NCI-H345 (cell line): ENCODE results near the gene KCNH1.
A peak's percentile ranks its signal among the peaks of the same experiment; 100 is the strongest.

Source experiments
- DNase-seq: peaks from one replicate; lab custom pipeline; 2025; lab: John Stamatoyannopoulos, UW

KCNH1 gene

DNA sequence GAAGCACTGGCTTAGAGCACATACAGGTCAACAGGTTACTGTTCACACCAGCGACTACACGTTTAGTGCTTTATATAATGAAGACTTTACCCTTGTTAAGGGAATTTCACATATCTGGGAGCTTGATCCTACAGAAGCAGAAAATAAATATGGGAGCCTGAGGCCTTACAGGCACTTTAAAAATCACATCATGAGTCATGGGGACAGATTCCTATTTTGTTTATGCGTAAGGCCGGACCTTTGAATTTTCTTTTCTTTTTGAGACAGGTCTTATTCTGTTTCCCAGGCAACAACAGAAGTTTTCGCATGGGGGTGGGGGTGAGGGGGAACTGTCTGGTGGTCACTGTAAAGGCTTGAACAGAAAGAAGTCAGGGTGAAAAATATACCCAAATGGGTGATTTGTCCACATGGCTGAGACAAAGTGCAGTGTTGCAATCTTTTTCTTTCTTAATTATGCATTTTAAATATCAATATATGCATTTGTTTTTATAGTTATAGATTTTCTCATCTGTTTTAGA lies 276.7 kb downstream of the KCNH1 start:
- DNase-seq = no peak

DNA sequence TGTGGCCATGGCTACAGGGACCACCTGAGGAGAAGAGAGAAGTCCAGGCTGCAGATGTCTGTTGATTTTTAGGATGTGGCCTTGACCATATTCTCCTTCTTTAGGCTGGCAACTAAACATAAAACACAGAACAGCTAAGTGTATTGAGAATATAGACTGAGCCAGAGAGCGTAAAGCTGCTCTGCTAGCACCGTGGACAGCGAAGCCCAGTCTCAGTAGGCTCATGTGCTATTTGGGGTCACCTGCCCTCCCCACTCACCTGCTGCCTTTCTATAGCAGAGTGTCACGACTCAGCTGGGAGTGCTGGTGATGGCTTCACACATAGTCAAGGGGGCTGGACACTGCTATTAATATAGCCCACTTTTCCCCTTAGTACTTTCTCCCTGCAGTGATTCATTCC lies 278.5 kb downstream of the KCNH1 start:
- DNase-seq = no peak

DNA sequence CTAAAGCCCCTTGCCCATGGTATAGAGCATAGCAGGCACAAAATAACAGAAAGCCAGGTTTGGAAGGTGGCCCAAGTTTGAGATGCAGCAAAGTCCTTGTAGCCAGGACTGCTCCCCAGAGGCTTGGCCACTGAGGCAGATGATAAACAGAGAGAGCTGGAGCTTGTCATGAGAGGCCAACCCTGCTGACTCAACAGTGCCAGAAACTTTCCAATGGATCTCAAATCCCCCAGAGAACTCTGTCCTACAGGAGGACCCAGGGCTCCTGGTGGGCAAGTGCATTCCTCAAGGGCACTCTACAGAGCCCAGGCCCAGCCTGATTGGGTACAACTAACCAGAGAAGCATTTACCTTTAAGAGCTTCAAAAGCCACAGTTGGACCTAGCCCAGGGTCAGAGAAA lies 280.7 kb downstream of the KCNH1 start:
- no peak for DNase-seq

DNA sequence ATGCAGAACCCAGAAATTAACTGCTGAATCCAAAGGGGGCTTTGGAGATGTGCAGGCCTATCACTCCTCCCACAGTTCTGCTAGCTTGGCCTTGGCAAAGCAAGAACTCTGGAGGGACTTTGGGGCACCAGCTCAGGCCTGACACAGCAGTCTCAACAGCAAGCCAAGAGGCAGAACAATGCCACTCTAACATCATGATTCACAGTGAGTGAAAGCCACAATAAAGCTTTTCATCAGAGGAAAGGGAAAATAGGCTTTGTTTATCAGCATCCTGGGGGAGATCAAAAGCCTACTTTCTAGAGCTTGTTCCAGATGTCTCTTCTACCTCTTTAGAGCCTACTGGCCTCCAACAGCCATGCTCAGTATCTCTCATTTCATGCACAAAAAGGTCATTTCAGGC lies 283.4 kb downstream of the KCNH1 start:
- DNase-seq = peak; percentile 45

DNA sequence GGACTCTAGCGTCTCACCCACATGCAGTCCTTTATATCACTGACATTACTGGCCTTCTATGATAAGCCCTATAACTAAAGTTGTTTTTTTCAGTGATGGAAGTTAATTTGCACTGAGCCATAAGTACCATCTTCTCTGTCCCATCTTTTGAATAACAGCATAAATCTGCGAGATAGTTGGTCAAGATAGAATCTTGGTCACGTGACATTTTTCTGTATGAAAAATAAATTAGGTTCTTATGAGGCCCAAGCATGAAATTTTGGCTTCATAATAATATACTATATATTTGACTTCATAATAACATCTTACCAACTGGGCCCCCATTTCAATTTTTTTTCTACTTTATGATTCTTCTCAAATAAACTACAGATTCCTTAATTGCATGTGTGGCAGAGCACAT lies 285.5 kb downstream of the KCNH1 start:
- no peak for DNase-seq

DNA sequence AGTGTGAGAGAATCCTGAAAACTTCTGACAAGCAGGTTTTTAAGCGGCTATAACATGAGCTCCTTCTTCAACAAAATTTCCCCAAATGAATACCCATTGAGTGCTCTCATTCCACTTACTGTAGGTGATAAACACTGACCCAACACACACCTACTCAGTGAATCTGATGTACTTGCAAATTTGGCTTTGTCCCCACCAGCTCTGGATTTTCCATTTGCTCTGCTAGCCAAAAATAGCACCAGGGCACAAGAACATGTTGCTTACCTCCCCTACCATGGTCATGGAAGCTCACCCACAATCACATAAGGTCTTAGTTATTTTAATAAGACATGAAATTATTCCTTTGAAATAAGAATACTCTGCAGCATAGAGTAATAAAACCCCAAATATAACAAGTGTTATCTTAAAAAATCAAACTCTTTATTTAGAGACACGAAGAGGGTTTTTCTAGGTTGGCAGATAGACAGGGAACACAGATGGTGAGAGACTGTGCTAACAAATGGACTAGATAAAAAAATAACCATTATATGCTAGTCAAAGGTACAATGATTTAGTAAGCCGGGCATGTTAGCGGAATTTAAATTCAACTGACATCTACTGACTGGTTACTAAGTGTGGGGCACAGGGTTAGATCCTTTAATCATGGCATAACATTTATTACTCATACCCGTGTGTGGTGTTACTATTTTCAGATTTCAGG lies 291.9 kb downstream of the KCNH1 start:
- DNase-seq = no peak

DNA sequence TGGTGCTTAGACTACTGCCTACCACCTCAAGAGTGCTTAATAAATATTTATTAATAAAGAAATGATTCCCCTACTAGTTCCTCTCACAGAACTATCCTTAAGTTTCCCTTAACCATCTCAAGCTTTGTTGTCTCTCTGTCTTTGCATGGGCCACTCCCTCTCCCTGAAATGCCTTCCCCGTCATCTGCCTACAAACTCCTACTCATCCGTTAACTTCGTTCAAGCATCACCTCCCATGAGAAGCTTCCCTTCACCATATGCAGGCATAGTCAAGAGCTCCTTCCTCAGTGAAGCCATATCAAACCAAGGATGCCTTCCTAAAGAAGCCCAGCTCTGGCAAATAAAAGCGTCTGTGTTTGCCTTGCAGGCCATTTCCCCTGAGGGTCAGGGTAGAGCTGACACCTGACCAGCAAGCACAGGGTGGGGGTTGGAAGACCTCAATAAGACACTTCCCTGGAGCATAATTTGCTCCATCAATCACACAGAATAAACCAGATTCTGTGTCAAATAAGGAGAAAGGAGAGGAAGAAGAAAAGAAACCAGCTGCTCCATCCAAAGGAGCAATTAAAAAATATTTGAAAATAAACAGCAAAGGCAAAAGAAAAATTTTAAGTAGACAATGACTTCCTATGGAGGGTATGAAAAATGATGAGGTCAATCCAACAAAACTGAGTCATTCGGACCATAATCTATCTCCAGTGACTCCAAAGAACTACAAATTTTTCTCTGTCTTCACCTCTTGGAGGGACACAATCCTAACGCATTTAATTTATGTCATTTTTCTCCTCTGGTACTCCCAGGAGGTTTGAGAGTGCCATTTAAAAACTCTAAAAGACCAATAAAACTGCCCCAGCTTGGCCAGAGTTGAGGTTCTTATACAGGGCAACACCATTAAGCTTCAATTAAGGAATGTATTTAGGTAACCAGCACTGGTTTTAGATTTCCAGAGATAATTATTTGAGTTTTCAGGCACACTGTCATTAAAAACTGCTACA lies 303.6 kb downstream of the KCNH1 start:
- DNase-seq = no peak

DNA sequence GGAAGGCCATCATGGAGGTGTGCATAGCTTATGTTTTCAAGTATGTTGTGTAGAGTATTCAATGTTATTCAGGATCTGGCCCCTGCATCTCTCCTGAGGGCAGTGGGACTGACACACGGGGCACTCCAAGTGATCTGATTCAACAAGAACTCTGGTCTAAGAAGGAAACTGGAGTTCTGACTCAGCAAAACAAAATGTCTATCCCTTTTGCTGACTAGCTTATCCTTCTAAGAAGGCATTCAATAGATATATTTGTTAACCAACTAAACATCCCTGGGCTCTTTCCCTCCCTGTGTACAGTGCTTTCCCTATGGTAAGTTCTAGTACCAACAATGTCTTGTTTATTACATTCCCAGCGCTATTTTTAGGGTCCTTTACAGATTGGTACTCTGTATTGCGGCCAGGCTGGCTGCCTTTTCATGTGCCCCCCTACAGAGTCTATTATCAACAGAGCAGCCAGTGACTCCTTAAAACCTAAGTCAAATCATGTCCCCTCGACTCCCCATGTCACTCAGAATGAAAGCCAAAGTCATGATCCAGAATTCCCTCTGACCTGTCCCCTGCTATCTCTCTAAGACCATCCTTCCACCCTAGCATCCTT lies 304.9 kb downstream of the KCNH1 start:
- no peak for DNase-seq

DNA sequence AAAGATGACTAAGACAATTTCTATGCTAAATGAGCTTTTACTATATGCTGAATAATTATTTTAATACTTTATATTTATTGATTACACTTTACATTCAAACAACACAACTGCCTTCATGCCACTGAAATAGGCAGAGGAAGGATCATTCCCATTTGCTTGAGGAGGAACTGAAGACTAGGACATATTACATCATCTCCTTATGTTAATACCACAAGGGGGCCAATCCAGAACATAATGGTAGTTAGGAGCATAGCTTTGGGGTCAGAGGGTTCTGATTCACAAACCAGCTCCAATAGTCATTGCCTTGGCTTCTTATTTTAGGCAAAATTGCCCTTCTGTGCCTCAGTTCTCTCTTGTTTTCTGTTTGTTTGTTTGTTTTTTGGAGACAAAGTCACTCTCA lies 306.5 kb downstream of the KCNH1 start:
- DNase-seq = no peak

DNA sequence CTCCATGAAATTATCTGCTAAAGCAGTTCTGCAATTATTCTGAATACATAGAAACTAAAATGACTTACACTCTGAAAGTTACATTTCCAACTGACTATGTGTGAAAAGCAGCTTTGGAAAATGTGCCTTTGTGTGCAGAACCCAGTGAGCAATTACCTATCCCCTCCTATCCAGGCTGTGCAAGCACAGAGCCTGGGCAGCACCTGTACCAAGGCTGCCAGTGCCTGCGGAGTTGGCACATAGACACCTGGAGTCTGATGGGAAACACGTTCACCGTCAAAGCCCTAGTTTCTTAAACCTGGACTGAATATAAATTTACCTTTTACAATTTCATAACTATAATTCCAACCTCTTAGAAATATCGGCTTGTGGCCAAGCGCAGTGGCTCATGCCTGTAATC lies 307.3 kb downstream of the KCNH1 start:
- no peak for DNase-seq

DNA sequence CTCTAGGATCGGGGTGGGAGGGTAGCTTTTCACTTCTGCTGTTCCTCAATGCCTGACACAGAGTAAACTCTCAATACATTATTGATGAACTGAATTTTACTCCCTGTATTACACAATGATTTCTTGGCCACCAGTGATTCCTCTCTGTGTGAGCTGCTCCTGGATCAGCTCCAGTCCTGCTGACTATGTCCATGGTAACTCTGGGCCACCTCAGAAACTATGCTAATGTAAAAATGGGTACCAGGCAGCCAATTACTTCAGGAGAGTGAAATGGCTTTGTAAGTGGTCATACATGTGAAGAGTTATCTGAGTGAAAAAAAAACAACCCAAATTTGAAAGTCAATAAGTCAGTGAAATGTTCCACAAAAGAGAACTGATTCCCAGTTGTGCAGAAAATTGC lies 311.0 kb downstream of the KCNH1 start:
- DNase-seq = no peak

DNA sequence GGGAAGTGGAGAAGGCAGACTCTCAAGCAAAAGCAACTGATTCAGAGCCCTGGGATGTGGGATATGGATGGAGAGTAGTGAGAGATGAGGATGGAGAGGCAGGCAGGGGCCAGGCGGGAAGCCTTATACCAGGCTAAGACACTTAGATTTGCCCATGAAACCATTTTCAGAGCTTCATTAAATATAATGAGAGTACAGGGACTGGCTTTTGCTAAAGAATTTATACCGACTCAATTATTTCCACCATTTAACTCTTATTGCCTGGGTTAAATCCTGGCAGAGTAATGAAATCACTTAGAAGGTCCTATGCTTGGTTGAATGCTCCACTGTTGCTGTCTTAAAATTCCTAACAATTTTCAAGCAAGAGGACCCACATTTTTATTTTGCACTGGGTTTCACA lies 311.7 kb downstream of the KCNH1 start:
- DNase-seq = no peak

DNA sequence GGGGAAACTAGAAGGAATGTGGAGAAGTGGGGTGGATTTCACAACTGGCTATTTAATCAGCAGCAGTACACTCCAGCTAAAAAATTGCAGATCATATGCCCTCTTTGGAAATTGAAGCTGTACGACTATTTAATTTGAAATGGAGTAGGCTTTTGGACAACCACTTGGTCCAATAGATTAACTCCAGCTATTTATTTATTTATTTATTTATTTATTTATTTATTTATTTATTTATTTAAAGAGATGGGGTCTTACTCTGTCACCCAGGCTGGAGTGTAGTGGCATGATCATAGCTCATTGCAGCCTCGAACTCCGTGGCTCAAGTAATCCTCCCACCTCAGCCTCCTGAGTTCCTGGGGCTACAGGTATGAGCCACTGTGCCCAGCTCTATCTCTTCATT lies 312.3 kb downstream of the KCNH1 start:
- no peak for DNase-seq

DNA sequence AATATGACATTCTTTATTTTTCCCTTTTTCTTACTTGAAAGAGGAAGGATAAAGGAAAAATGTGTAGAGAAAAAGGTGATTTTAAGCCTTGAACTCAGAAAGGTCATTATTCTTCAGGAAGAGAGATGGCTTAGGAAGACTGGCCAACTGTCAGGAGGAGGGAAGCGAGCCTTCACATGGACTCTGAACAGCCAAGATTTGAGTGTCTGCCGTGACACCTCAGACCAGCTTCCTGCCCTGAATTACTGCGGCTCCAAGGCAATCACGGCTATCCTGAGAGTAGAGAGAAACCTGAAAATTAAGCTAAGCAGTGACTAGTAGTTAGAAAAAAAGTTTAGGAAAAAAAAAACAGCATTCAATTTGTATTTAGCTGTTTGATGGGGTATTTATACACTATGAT lies 314.7 kb downstream of the KCNH1 start:
- DNase-seq = no peak

DNA sequence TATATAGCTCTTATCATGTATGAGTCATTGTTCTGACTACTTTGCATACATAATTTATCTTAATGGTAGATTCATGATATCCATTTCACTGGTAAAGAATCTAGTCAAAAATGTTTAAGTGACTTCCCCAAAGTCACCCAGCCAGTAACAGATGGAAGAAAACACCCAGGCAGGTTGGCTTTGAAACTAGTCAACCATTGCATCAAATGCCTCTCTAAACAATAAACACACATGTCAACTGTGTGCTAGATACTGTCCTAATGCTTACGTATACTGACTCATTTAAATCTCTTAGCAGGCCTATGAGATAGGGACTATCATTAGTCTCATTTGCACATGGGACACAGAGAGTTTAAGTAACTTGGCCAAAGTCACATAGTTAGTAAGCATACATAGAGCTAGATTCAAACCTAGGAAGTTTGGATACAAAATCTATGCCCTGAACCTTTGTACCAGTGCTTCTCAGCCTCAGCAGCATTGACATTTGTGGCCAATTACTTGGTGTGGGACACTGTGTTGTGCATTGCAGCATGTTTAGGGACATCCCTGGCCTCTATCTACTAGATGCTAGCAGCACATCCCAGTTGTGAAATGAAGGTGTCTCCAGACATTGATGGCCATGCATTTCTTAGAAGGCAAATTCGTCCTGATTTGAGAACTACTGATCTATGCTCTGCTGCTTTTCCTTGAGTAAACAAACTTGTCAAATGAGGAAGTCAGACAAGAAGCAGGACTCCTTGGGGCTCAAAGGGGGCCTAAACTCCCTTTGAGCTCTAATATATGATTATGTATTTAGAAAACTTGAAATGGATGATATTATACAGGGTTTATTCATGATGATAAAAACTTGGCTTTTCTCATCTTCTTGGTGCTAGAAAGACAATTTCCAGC lies 316.3 kb downstream of the KCNH1 start:
- no peak for DNase-seq

DNA sequence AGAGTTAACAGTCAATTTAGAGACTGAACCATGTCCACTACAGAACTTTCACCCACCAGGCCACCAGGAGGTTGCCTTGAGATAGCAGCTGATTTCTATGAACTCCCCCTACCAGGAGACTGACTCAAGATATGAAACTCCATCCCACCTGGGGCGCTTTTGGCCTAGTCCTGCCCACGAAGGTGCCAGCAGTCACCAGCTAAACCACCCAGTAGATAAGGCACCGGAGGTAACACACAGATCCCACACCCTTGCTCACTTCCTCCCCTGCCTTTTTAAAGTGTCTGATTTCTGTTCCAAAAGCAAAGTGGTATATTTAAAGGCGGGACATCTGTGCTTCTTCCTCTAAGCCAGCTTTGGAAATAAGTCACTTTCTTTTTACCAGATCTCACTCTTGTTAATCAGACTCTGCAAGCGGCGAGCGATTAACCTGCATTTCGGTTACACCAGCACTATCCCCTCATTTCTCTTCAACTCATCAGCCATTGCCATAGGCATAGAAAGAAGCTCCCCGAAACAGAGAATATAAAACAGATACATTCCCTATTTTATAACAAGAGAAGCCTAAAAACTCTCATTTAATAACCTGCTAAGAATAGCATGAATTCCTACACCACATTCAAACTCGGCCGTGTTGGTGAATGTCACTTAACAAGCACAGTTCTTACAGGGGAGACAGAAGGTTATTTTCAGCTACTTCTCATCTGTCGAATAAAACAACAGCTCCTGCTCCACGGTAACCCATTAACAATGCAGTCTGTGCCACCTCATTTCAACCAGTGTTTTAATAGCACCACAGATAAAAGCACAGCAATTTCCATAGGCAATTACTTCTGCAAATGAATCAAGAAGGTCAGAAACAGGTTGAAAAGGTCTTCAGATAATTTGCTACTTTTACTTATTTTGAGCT lies 318.1 kb downstream of the KCNH1 start:
- no peak for DNase-seq

DNA sequence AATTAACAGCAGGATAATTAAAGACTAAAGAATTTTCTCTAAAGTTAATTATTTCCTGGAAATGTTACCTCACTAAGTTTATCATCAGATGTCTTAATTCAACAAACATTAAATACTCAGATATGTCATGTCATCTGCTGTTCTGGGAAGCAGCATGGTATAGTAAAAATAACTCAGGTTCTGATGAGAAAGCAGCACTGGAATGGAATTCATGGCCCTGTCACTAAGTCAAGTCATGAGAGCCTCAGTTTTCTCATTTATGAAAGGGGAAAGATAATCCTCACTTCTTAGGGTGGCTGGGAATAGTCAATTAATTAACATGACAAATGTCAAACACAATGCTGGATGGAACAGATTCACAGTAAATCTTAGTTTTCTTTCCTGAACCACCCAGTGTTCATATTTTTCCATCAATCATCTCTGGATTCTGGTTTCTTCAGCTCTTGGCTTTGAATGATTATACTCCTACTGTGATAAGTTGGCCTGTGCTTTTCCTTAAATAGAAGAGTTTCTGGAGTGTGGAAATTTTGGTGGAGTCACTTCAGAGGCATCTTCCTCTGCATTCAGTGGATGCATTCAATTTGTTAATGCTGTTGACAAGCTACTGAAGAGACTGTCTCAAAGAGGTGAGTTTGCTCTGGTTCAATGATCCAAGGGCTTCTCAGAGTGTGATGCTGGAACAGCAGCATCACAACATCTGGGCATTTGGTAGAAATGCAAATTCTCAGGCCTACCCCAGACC lies 319.4 kb downstream of the KCNH1 start:
- DNase-seq = no peak

DNA sequence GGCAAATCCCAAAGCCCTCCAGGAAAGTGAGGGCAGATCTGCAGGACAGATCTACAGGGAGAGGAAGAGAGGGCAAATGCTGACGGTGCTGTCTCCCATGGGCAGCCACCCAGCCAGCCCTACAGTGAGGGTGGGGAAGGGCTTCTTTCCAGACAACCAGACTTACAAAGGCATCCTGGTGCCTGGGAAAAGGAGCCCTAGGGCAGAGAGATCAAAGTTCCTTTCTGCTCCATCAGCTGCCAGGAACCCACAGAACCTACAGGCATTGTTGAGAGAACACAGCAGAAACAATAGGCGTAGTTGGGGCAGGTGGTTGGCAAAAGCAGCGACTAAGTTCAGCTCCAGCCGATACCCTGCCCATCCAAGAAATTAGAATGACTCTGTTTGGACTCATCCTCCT lies 332.4 kb downstream of the KCNH1 start:
- DNase-seq = no peak

DNA sequence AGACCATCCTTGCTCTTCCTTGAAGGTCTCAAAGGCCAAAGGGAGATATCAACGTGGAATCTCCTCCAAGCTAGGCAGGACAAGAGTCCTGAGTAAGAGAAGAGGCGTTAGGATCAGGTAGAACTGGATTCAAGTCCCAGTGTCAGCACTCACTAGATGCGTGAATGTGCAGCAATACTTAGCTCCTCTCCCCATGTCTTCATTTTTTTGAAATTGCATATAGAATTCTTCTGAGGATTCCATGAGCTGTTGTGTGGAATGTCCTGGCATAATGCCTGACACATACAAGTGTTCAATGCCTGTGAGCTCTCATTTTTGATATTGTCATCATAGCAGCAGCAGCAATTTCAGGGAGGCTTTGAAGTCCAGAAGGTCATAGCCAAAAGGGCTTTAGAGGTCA lies 333.2 kb downstream of the KCNH1 start:
- DNase-seq = no peak

DNA sequence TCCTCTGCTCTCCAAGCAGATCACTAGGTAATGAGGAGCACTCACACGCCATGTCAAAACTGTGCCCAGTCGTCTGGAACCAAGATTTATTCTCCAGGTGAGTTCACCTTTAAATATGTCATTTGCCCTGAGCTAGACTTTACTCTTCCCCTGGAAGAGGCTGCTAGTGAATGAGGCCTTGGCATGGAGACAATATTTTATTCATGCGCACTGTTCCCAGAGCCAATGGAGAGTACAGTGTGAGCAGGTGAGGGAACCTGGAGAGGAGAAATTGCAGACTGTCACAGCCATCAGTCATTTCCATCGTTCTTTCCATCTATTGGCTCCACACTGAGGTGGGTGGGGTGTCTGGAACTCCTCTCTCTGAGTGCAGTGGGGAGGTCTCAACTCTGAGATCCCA lies 333.6 kb downstream of the KCNH1 start:
- DNase-seq = peak; percentile 76
